Measurements from ENCODE around the gene NME4.

Gene NME4

DNA sequence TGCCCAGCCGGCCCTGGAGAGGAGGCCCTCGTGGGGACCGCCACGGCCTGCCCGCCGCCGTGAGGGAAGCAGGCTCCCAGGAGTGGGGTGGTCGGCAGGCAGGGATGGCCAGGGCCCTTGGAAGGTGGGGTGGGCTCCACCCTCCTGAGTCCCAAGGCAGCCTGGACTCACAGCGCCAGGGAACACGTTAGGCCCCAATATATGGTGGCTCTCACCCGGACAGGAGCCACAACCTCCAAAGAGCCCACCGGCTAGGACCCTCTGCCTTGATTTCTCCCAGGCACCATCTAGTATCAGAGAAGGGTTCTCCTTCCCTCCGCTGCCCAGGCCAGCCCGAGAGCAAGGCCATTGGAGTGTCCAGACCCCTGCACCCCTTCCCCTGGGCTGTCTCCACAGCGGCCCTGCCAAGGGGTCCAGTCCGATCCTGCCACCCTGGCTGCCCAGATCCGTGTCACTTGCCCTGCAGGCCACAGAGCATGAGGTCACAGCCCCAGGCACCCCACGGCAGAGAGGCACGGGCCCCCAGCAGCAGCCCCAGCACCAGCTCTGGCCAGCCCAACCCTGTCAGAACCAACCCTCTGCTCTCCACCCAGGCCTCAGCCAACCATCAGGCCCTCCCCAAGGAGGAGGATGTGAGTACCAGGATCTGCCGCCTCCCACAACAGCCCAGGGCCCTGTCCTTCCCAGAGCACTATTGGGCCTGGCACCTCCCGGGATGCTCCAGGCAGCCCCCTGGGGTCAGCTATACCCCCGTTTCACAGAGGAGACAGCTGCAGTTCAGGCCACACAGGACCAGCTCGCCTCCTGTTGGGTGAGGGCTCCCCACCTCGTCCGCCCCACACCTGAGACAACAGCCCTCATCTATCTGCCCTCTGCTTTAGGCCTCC lies 43.4 kb upstream of the NME4 start:
- DNase-seq (ENCODE audit: low read depth), result no peak
- TF ChIP-seq, protein P1, sequence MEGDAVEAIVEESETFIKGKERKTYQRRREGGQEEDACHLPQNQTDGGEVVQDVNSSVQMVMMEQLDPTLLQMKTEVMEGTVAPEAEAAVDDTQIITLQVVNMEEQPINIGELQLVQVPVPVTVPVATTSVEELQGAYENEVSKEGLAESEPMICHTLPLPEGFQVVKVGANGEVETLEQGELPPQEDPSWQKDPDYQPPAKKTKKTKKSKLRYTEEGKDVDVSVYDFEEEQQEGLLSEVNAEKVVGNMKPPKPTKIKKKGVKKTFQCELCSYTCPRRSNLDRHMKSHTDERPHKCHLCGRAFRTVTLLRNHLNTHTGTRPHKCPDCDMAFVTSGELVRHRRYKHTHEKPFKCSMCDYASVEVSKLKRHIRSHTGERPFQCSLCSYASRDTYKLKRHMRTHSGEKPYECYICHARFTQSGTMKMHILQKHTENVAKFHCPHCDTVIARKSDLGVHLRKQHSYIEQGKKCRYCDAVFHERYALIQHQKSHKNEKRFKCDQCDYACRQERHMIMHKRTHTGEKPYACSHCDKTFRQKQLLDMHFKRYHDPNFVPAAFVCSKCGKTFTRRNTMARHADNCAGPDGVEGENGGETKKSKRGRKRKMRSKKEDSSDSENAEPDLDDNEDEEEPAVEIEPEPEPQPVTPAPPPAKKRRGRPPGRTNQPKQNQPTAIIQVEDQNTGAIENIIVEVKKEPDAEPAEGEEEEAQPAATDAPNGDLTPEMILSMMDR (conservative IDR thresholded peaks at IDR 0.05; ENCODE audit: low read length), result no peak
- peak overlapping the region; percentile 40 for H3K4me3 ChIP-seq (ENCODE audit: low read length)

GRCh38 chr16:354291-354881 lies 42.6 kb upstream of the NME4 start:
- no peak overlapping the region for H3K4me3 ChIP-seq (ENCODE audit: low read length)
- TF ChIP-seq, protein P1 (conservative IDR thresholded peaks at IDR 0.05; ENCODE audit: low read length), result no peak
- DNase-seq (ENCODE audit: low read depth), result no peak

DNA sequence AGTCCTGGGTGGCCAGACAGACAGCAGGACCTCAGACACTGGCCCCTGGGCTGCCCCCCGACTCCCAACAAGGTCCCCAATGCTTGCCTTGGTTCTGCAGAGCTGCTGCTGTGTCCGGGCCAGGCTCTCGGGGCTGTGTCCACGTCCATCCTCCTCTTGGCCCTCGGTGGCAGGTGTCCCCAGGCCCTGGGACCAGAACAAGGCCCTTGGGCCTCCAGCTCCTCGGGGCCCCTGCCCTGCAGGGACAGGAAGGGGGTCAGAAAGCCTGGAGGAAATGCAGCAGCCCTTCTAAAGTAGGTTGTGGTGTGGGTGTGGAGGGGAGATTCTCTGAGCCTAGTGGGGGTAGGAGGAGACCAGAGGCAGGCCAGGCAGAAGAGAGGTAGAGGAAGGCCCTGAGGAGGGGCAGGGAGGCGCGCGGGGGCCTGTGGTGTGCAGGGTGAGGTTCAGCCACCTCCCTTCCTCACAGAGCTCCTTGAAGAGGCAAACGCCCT lies 42.0 kb upstream of the NME4 start:
- TF ChIP-seq, protein P1 (conservative IDR thresholded peaks at IDR 0.05; ENCODE audit: low read length), result no peak
- no peak for DNase-seq (ENCODE audit: low read depth)
- H3K4me3 ChIP-seq (ENCODE audit: low read length), result no peak overlapping the region

- TF ChIP-seq, protein P1 (conservative IDR thresholded peaks at IDR 0.05; ENCODE audit: low read length), result no peak
- DNase-seq (ENCODE audit: low read depth), result no peak
- H3K4me3 ChIP-seq (ENCODE audit: low read length), result no peak overlapping the region
Observed at GRCh38 chr16:356741-357140, 40.3 kb upstream of the NME4 start.

- TF ChIP-seq, protein P1 (conservative IDR thresholded peaks at IDR 0.05; ENCODE audit: low read length), result no peak
- no peak for DNase-seq (ENCODE audit: low read depth)
- H3K4me3 ChIP-seq (ENCODE audit: low read length), result no peak overlapping the region
Observed at GRCh38 chr16:359067-359763, 37.8 kb upstream of the NME4 start.

- no peak for DNase-seq (ENCODE audit: low read depth)
- TF ChIP-seq, protein P1 (conservative IDR thresholded peaks at IDR 0.05; ENCODE audit: low read length), result no peak
- H3K4me3 ChIP-seq (ENCODE audit: low read length), result no peak overlapping the region
Observed at GRCh38 chr16:359871-360697, 36.9 kb upstream of the NME4 start.

Measured in AG10803 (cell line).